ENCODE data around the gene POMT1.

POMT1 gene

GRCh38 chr9:131476777-131477345, 25.9 kb upstream of the POMT1 start:
- no peaks in the 10 kb centered on the region for H3K4me1 ChIP-seq (ENCODE audit: insufficient read depth, low read length, severe bottlenecking)
- no peak for TF ChIP-seq CTCF (IDR thresholded peaks at IDR 0.05; ENCODE audit: low read length)
- no peak for TF ChIP-seq EZH2 (IDR thresholded peaks at IDR 0.05; ENCODE audit: borderline replicate concordance, low read length)
- H3K4me2 ChIP-seq (ENCODE audit: low read length): no peak overlapping the region
- H2AFZ ChIP-seq (ENCODE audit: low read length): no peak overlapping the region
- no peaks in the 10 kb centered on the region for H3K9me2 ChIP-seq (ENCODE audit: low read depth, low read length)
- H3K9me3 ChIP-seq (ENCODE audit: low read length): no peaks in the 10 kb centered on the region
- no peaks in the 10 kb centered on the region for H4K20me1 ChIP-seq (ENCODE audit: insufficient read depth, low read length)
- H3K27ac ChIP-seq (ENCODE audit: low read depth, low read length, poor library complexity, severe bottlenecking): no peak overlapping the region
- H3K79me2 ChIP-seq (ENCODE audit: insufficient read depth, low read length): no peaks in the 10 kb centered on the region
- H3K4me3 ChIP-seq (ENCODE audit: low read depth, low read length, poor library complexity, severe bottlenecking): no peak overlapping the region
- H3K27me3 ChIP-seq (ENCODE audit: insufficient read depth, low read length): no peaks in the 10 kb centered on the region
- no peaks in the 10 kb centered on the region for H3F3A ChIP-seq (ENCODE audit: insufficient read depth, low read length)
- peaks cover 93% of the 10 kb centered on the region for H3K36me3 ChIP-seq (ENCODE audit: insufficient read depth, low read length)
- H3K9ac ChIP-seq (ENCODE audit: low read length): no peak overlapping the region

GRCh38 chr9:131477367-131477766, 25.4 kb upstream of the POMT1 start:
- Histone ChIP-seq H3K9ac (ENCODE audit: low read length) (no peak overlapping the region), H3K4me1 (ENCODE audit: insufficient read depth, low read length, severe bottlenecking) (no peaks in the 10 kb centered on the region), H3F3A (ENCODE audit: insufficient read depth, low read length) (no peaks in the 10 kb centered on the region), H3K4me3 (ENCODE audit: low read depth, low read length, poor library complexity, severe bottlenecking) (no peak overlapping the region), H2AFZ (ENCODE audit: low read length) (no peak overlapping the region), H3K9me2 (ENCODE audit: low read depth, low read length) (no peaks in the 10 kb centered on the region), H3K36me3 (ENCODE audit: insufficient read depth, low read length) (peaks cover 94% of the 10 kb centered on the region), H4K20me1 (ENCODE audit: insufficient read depth, low read length) (no peaks in the 10 kb centered on the region), H3K9me3 (ENCODE audit: low read length) (no peaks in the 10 kb centered on the region), H3K4me2 (ENCODE audit: low read length) (no peak overlapping the region), H3K79me2 (ENCODE audit: insufficient read depth, low read length) (no peaks in the 10 kb centered on the region), H3K27me3 (ENCODE audit: insufficient read depth, low read length) (no peaks in the 10 kb centered on the region), H3K27ac (ENCODE audit: low read depth, low read length, poor library complexity, severe bottlenecking) (peak overlapping the region; percentile 14)
- TF ChIP-seq EZH2 (IDR thresholded peaks at IDR 0.05; ENCODE audit: borderline replicate concordance, low read length) (no peak), CTCF (IDR thresholded peaks at IDR 0.05; ENCODE audit: low read length) (no peak)

GRCh38 chr9:131477816-131478419, 24.8 kb upstream of the POMT1 start:
- Histone ChIP-seq H3K4me2 (ENCODE audit: low read length) (no peak overlapping the region), H3K79me2 (ENCODE audit: insufficient read depth, low read length) (no peaks in the 10 kb centered on the region), H3K27ac (ENCODE audit: low read depth, low read length, poor library complexity, severe bottlenecking) (peak overlapping the region; percentile 14), H3K4me1 (ENCODE audit: insufficient read depth, low read length, severe bottlenecking) (no peaks in the 10 kb centered on the region), H3K9me2 (ENCODE audit: low read depth, low read length) (no peaks in the 10 kb centered on the region), H3K9me3 (ENCODE audit: low read length) (no peaks in the 10 kb centered on the region), H3K27me3 (ENCODE audit: insufficient read depth, low read length) (no peaks in the 10 kb centered on the region), H4K20me1 (ENCODE audit: insufficient read depth, low read length) (no peaks in the 10 kb centered on the region), H3K9ac (ENCODE audit: low read length) (no peak overlapping the region), H3K36me3 (ENCODE audit: insufficient read depth, low read length) (peaks cover 94% of the 10 kb centered on the region), H2AFZ (ENCODE audit: low read length) (no peak overlapping the region), H3F3A (ENCODE audit: insufficient read depth, low read length) (no peaks in the 10 kb centered on the region), H3K4me3 (ENCODE audit: low read depth, low read length, poor library complexity, severe bottlenecking) (no peak overlapping the region)
- TF ChIP-seq CTCF (IDR thresholded peaks at IDR 0.05; ENCODE audit: low read length): no peak
- TF ChIP-seq EZH2 (IDR thresholded peaks at IDR 0.05; ENCODE audit: borderline replicate concordance, low read length): no peak

Data from OCI-LY1 (cell line).